Panc1 (cell line): ENCODE data around the gene WDFY2. TPM values are rescaled to one million over a fixed set of nuclear protein-coding genes. Genes with fewer than 3 reads are reported as not detected.

Source experiments
- ATAC-seq: fragments of 200-7000 bp; cut with Tn5 transposase; 2 replicates; pipeline ENCODE4 v1.9.1; 2020; ENCODE audit warnings: mild to moderate bottlenecking, moderate library complexity
- BruUV-seq: library from RNA; stranded (reverse); fragments of 400-500 nt; replicated peaks from 2 replicates; lab custom pipeline; 2021; lab: Mats Ljungman, UMichigan
- CTCF ChIA-PET: fragments of 300-600 bp; sonication (Branson Sonifier 250); formaldehyde crosslinking; loops from one replicate; lab custom pipeline; 2022; ENCODE audit warnings: antibody characterized with exemption; lab: Charles Lee
- POLR2A ChIA-PET: fragments of 300-600 bp; sonication (Branson Sonifier 250); formaldehyde crosslinking; loops from one replicate; lab custom pipeline; 2022; ENCODE audit warnings: antibody characterized with exemption; lab: Charles Lee
- DNase-seq: peaks from one replicate; pipeline ENCODE4 v3.0.0-alpha.2; 2010; ENCODE audit warnings: low read depth, low spot score
- H3K27ac ChIP-seq: 2 replicates; pipeline ENCODE4 v1.5.1; 2011; ENCODE audit warnings: mild to moderate bottlenecking, low read length, inconsistent platforms
- H3K27me3 ChIP-seq: fragments of 200-500 bp; sonication (Bioruptor generic); 2 replicates; pipeline ENCODE4 v1.6.0; 2014; ENCODE audit warnings: low read length, inconsistent platforms; ENCODE audit not compliant: control insufficient read depth, insufficient read depth
- H3K36me3 ChIP-seq: fragments of 200-500 bp; sonication (Bioruptor generic); 2 replicates; pipeline ENCODE4 v1.5.1; 2014; ENCODE audit warnings: inconsistent platforms, mild to moderate bottlenecking, low read length, moderate library complexity; ENCODE audit not compliant: control insufficient read depth, insufficient read depth
- H3K4me1 ChIP-seq: 2 replicates; pipeline ENCODE4 v1.5.1; 2011; ENCODE audit warnings: inconsistent platforms, mild to moderate bottlenecking, low read length, moderate library complexity; ENCODE audit not compliant: control insufficient read depth, insufficient read depth
- H3K4me3 ChIP-seq, 2 experiments: 2 replicates each; pipeline ENCODE4 v1.5.1; 2011 to 2012; ENCODE audit warnings: low read depth in 2 of 2, low read length in 2 of 2, mild to moderate bottlenecking in 2 of 2, inconsistent platforms in 1 of 2, moderate library complexity in 1 of 2
- H3K9me3 ChIP-seq: fragments of 200-500 bp; sonication (Bioruptor generic); 2 replicates; pipeline ENCODE4 v1.5.1; 2014; ENCODE audit warnings: low read depth, mild to moderate bottlenecking, inconsistent platforms, low read length, moderate library complexity; ENCODE audit not compliant: control insufficient read depth, insufficient read depth
- POLR2AphosphoS5 ChIP-seq: IDR thresholded peaks from 2 replicates; pipeline ENCODE4 v1.6.1; 2012; ENCODE audit warnings: mild to moderate bottlenecking, low read depth, low read length, moderate library complexity
- SIN3A ChIP-seq: IDR thresholded peaks from 2 replicates; pipeline ENCODE4 v1.6.1; 2012; ENCODE audit warnings: low read depth, mild to moderate bottlenecking, low read length, moderate library complexity, borderline replicate concordance; ENCODE audit not compliant: insufficient read depth
- TCF7L2 ChIP-seq: IDR thresholded peaks from 2 replicates; pipeline ENCODE4 v1.6.1; 2011; ENCODE audit warnings: mild to moderate bottlenecking, low read depth, low read length, inconsistent platforms
- in situ Hi-C: cut with HindIII; loops from 2 replicates; pipeline ENCODE4 v1.10.0; 2016; ENCODE audit warnings: low sequenced_read_pairs, low pct_unique_long_range_greater_than_20kb
- intact Hi-C: fragments of 100-400 bp; cut with micrococcal nuclease; formaldehyde crosslinking; loops from one replicate; pipeline ENCODE4 v1.10.0; 2022; ENCODE audit not compliant: unreplicated experiment
- total RNA-seq: library from RNA; stranded (reverse); gene quantifications from one replicate; pipeline ENCODE4 v1.2.1, GENCODE V29; 2021; ENCODE audit not compliant: unreplicated experiment
- TF ChIP-seq, protein P1 (sequence below): fragments of 450-650 bp; IDR thresholded peaks from 2 replicates; pipeline ENCODE4 v1.5.1; 2017; ENCODE audit warnings: mild to moderate bottlenecking
- TF ChIP-seq, protein P2 (sequence below), 2 experiments: IDR thresholded peaks; 2 replicates each; pipeline ENCODE4 v1.6.1; 2011 to 2012; ENCODE audit warnings: low read depth in 2 of 2, control low read depth in 1 of 2, low read length in 1 of 2, mild to moderate bottlenecking in 1 of 2, moderate library complexity in 1 of 2; ENCODE audit not compliant: insufficient read depth in 1 of 2

WDFY2 gene
- total RNA-seq, 1 experiment from 2014 or later, result 7.8 TPM

DNA sequence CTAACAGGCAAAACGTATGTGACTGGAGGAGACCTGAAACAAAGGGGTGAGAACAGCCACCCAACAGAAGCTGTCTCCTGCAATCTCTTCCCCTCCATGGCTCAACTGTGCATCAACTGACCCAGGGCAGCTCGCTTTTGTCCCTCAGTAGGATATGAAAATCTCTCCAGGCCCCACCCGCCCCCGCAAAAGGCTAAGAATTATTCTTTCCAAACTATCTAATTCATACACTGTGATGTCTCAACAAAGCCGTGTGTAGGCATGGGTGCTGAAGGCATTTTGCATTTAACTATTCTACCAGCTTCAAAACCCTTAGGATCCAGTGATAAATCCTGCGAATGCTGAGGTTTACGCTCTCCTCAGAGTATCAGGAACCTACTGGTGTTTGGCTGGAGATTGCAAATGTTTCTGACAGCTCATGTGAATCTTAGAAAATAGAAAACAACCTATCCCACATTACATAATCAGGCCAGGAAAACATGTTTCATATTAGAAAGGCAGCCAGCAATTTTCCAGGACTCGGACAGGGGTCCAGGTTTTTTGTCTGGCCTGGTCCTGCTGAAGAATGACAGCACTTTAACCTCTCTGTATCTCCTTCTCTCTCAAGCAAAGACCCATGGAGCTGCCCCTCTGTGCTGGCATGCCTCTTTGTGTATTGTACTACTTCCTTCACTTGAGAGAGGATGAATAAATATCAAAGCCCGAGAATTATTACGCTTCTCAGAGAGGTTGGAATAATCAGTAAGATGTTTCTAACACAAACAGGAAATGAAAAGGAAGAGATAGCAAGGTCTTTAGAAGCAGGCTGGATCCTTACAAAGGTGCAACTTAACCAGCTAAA is 202.4 kb downstream of the WDFY2 start:
- ChIA-PET POLR2A (no interaction called here), CTCF (no interaction called here)
- intact Hi-C loops, result no loop called here
- TF ChIP-seq, protein P1, sequence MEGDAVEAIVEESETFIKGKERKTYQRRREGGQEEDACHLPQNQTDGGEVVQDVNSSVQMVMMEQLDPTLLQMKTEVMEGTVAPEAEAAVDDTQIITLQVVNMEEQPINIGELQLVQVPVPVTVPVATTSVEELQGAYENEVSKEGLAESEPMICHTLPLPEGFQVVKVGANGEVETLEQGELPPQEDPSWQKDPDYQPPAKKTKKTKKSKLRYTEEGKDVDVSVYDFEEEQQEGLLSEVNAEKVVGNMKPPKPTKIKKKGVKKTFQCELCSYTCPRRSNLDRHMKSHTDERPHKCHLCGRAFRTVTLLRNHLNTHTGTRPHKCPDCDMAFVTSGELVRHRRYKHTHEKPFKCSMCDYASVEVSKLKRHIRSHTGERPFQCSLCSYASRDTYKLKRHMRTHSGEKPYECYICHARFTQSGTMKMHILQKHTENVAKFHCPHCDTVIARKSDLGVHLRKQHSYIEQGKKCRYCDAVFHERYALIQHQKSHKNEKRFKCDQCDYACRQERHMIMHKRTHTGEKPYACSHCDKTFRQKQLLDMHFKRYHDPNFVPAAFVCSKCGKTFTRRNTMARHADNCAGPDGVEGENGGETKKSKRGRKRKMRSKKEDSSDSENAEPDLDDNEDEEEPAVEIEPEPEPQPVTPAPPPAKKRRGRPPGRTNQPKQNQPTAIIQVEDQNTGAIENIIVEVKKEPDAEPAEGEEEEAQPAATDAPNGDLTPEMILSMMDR, result no peak
- TF ChIP-seq POLR2AphosphoS5 (no peak), TCF7L2 (no peak), SIN3A (no peak)
- TF ChIP-seq, protein P2, sequence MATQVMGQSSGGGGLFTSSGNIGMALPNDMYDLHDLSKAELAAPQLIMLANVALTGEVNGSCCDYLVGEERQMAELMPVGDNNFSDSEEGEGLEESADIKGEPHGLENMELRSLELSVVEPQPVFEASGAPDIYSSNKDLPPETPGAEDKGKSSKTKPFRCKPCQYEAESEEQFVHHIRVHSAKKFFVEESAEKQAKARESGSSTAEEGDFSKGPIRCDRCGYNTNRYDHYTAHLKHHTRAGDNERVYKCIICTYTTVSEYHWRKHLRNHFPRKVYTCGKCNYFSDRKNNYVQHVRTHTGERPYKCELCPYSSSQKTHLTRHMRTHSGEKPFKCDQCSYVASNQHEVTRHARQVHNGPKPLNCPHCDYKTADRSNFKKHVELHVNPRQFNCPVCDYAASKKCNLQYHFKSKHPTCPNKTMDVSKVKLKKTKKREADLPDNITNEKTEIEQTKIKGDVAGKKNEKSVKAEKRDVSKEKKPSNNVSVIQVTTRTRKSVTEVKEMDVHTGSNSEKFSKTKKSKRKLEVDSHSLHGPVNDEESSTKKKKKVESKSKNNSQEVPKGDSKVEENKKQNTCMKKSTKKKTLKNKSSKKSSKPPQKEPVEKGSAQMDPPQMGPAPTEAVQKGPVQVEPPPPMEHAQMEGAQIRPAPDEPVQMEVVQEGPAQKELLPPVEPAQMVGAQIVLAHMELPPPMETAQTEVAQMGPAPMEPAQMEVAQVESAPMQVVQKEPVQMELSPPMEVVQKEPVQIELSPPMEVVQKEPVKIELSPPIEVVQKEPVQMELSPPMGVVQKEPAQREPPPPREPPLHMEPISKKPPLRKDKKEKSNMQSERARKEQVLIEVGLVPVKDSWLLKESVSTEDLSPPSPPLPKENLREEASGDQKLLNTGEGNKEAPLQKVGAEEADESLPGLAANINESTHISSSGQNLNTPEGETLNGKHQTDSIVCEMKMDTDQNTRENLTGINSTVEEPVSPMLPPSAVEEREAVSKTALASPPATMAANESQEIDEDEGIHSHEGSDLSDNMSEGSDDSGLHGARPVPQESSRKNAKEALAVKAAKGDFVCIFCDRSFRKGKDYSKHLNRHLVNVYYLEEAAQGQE (IDR thresholded peaks at IDR 0.05; ENCODE audit: insufficient read depth in 1 of 2, low read depth in 2 of 2, low read length in 1 of 2), result no peak
- no peak overlapping the region for H3K27ac ChIP-seq
- no peaks in the 10 kb centered on the region for H3K4me1 ChIP-seq
- in situ Hi-C loops, result no loop called here
- DNase-seq (no peak), ATAC-seq (no peak)
- BruUV-seq, result no TSS peak
- no peaks in the 10 kb centered on the region for H3K9me3 ChIP-seq
- no peaks in the 10 kb centered on the region for H3K36me3 ChIP-seq
- no peak overlapping the region for H3K4me3 ChIP-seq
- no peaks in the 10 kb centered on the region for H3K27me3 ChIP-seq

DNA sequence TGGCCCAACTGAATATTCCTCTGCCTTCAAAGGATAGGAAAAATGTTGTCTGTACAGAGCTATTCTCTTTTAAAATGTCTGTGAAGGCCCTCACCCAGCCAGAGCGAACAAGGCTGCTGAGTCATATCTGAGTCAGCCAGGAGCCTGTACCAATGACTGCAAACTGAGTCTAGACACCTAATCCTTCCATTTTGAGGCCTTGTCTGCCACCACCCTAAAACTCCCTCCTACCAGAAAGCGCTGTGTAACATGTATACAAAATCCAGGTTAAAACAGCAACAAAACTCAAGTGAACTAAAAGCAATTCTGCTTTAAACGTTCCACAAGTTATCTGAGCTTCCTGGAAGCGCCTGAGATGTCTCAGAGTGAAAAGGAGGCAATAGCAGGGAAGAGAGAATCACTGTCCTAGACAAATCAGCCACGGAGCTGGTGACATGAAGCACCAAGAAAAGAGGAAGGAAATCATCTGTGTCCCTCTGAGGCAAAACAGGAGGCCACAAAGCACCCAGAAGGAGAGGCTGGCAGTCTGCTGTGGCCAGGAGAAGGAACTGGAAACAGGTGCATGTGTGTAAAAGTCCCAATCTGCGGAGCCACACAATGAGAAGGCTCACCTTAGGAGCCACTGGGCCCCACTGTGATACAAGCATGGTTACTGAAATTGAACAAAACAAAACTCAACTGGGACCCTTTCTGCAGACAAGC is 209.5 kb downstream of the WDFY2 start:
- ChIA-PET CTCF (no interaction called here), POLR2A (interaction anchor here (0.6 kb wide), 1 partner anchor 328 kb away, joined by 11 read pairs; no protein-coding TSS in a partner anchor)
- no peak for DNase-seq
- H3K4me1 ChIP-seq, result no peaks in the 10 kb centered on the region; the same call in 1 of the 2 replicates
- intact Hi-C loops, result no loop called here
- no peaks in the 10 kb centered on the region for H3K27me3 ChIP-seq
- H3K36me3 ChIP-seq, result no peaks in the 10 kb centered on the region
- TF ChIP-seq, protein P1, result no peak
- no peak for TF ChIP-seq TCF7L2
- TF ChIP-seq SIN3A, result no peak
- no peak for TF ChIP-seq POLR2AphosphoS5
- TF ChIP-seq, protein P2 (IDR thresholded peaks at IDR 0.05; ENCODE audit: insufficient read depth in 1 of 2, low read depth in 2 of 2, low read length in 1 of 2), result no peak
- H3K9me3 ChIP-seq, result no peaks in the 10 kb centered on the region
- BruUV-seq, result no TSS peak
- in situ Hi-C loops, result no loop called here
- H3K27ac ChIP-seq, result no peak overlapping the region
- no peak overlapping the region for H3K4me3 ChIP-seq
- ATAC-seq, result peak; percentile 80; the same call in 1 of the 2 replicates
